COR-L47 (cell line): ENCODE data around the gene RANBP3.
"Not testable (repeated sequence)": the region's sequence is repeated elsewhere in the genome, so short reads cannot be mapped to it uniquely, and the experiment has no call there.

Experiments used
- DNase-seq: peaks from one replicate; lab custom pipeline; 2025; lab: John Stamatoyannopoulos, UW

RANBP3 gene

GRCh38 chr19:5903056-5903623, 74.8 kb downstream of the RANBP3 start:
- DNase-seq, result no peak

- no peak for DNase-seq
Observed at GRCh38 chr19:5900976-5901375, 77.0 kb downstream of the RANBP3 start.

- DNase-seq, result no peak
Observed at GRCh38 chr19:5899728-5900526, 78.0 kb downstream of the RANBP3 start.

- no peak for DNase-seq
Observed at GRCh38 chr19:5897189-5897969, 80.6 kb downstream of the RANBP3 start.

GRCh38 chr19:5896365-5897076, 81.4 kb downstream of the RANBP3 start:
- DNase-seq, result no peak

GRCh38 chr19:5895890-5896289, 82.0 kb downstream of the RANBP3 start:
- DNase-seq, result no peak

- DNase-seq, result no peak
Observed at GRCh38 chr19:5895409-5895808, 82.5 kb downstream of the RANBP3 start.

GRCh38 chr19:5894704-5895349, 83.1 kb downstream of the RANBP3 start:
- no peak for DNase-seq

GRCh38 chr19:5893907-5894703, 83.8 kb downstream of the RANBP3 start:
- DNase-seq, result no peak

GRCh38 chr19:5893296-5893903, 84.5 kb downstream of the RANBP3 start:
- DNase-seq, result no peak

- DNase-seq, result no peak
Observed at GRCh38 chr19:5892772-5893275, 85.1 kb downstream of the RANBP3 start.

GRCh38 chr19:5891938-5892771, 85.8 kb downstream of the RANBP3 start:
- DNase-seq, result no peak

- no peak for DNase-seq
Observed at GRCh38 chr19:5891572-5891937, 86.4 kb downstream of the RANBP3 start.

- DNase-seq, result no peak
Observed at GRCh38 chr19:5890099-5890498, 87.8 kb downstream of the RANBP3 start.

GRCh38 chr19:5889288-5889971, 88.5 kb downstream of the RANBP3 start:
- DNase-seq, result no peak

- not testable (repeated sequence) for DNase-seq
Observed at GRCh38 chr19:5884065-5884811, 93.7 kb downstream of the RANBP3 start.

GRCh38 chr19:5883157-5883873, 94.6 kb downstream of the RANBP3 start:
- DNase-seq, result not testable (repeated sequence)
